OCI-LY1 (cell line): ENCODE data around the gene KIF18A.

Source experiments
- CTCF ChIP-seq: fragments of 200-600 bp; sonication (generic), shearing (Covaris generic); IDR thresholded peaks from 2 replicates; pipeline ENCODE4 v1.5.1; 2017; ENCODE audit warnings: mild to moderate bottlenecking, antibody characterized with exemption, low read length, moderate library complexity, mixed read lengths
- EZH2 ChIP-seq: fragments of 200-600 bp; sonication (generic), shearing (Covaris generic); IDR thresholded peaks from 2 replicates; pipeline ENCODE4 v1.8.0; 2017; ENCODE audit warnings: borderline replicate concordance, mixed run types, mild to moderate bottlenecking, antibody characterized with exemption, low read length, moderate library complexity, mixed read lengths

GRCh38 chr11:27995083-27995482 is 112.9 kb downstream of the KIF18A start:
- TF ChIP-seq CTCF (no peak), EZH2 (no peak)
